ENCODE results near the gene DYDC2.

DYDC2 gene

GRCh38 chr10:80405035-80405434 lies 48.5 kb downstream of the DYDC2 start:
- no peak for TF ChIP-seq CTCF (IDR thresholded peaks at IDR 0.05)
- no peaks in the 10 kb centered on the region for H3K36me3 ChIP-seq
- H3K27ac ChIP-seq: no peak overlapping the region
- H3K4me3 ChIP-seq (ENCODE audit: low read depth in 1 of 2, low read length in 1 of 2): no peak overlapping the region
- peaks cover 13 to 14% of the 10 kb centered on the region in 2 experiments for H3K4me1 ChIP-seq (ENCODE audit: control insufficient read depth in 1 of 2, insufficient read depth in 1 of 2, low read depth in 1 of 2, low read length in 1 of 2)
- peaks cover 53% of the 10 kb centered on the region for H3K27me3 ChIP-seq
- no peaks in the 10 kb centered on the region for H3K9me3 ChIP-seq

GRCh38 chr10:80405626-80406025 lies 49.0 kb downstream of the DYDC2 start:
- H3K4me1 ChIP-seq (ENCODE audit: control insufficient read depth in 1 of 2, insufficient read depth in 1 of 2, low read depth in 1 of 2, low read length in 1 of 2): peaks cover 13 to 14% of the 10 kb centered on the region in 2 experiments
- H3K36me3 ChIP-seq: no peaks in the 10 kb centered on the region
- no peak overlapping the region for H3K27ac ChIP-seq
- no peaks in the 10 kb centered on the region for H3K9me3 ChIP-seq
- no peak overlapping the region for H3K4me3 ChIP-seq (ENCODE audit: low read depth in 1 of 2, low read length in 1 of 2)
- TF ChIP-seq CTCF (IDR thresholded peaks at IDR 0.05): no peak
- H3K27me3 ChIP-seq: peaks cover 58% of the 10 kb centered on the region

- Histone ChIP-seq H3K4me1 (ENCODE audit: control insufficient read depth in 1 of 2, insufficient read depth in 1 of 2, low read depth in 1 of 2, low read length in 1 of 2) (peaks cover 13 to 14% of the 10 kb centered on the region in 2 experiments), H3K9me3 (no peaks in the 10 kb centered on the region), H3K27ac (no peak overlapping the region), H3K36me3 (no peaks in the 10 kb centered on the region), H3K27me3 (peaks cover 62% of the 10 kb centered on the region), H3K4me3 (ENCODE audit: low read depth in 1 of 2, low read length in 1 of 2) (no peak overlapping the region)
- no peak for TF ChIP-seq CTCF (IDR thresholded peaks at IDR 0.05)
These were observed 49.6 kb downstream of the DYDC2 start for GRCh38 chr10:80406204-80406603.

GRCh38 chr10:80407812-80408241 lies 51.2 kb downstream of the DYDC2 start:
- H3K4me3 ChIP-seq (ENCODE audit: low read depth in 1 of 2, low read length in 1 of 2): peak overlapping the region; percentile 61 to 68
- H3K4me1 ChIP-seq (ENCODE audit: control insufficient read depth in 1 of 2, insufficient read depth in 1 of 2, low read depth in 1 of 2, low read length in 1 of 2): peaks cover 13 to 14% of the 10 kb centered on the region in 2 experiments
- no peak overlapping the region for H3K27ac ChIP-seq
- no peaks in the 10 kb centered on the region for H3K36me3 ChIP-seq
- H3K27me3 ChIP-seq: peaks cover 62% of the 10 kb centered on the region
- no peaks in the 10 kb centered on the region for H3K9me3 ChIP-seq
- no peak for TF ChIP-seq CTCF (IDR thresholded peaks at IDR 0.05)

GRCh38 chr10:80408242-80409101 lies 51.9 kb downstream of the DYDC2 start, which contains the start of gene PRXL2A:
Gene PRXL2A (plus strand): TSS chr10:80408551. CDS start chr10:80420468, 11,917 bp downstream.
- H3K4me3 ChIP-seq (ENCODE audit: low read depth in 1 of 2, low read length in 1 of 2): peak within 1 kb of the TSS; percentile 61 to 68
- H3K27me3 ChIP-seq: peaks cover 62% of the 10 kb centered on the region
- no peaks in the 10 kb centered on the region for H3K9me3 ChIP-seq
- H3K36me3 ChIP-seq: no peaks in the 10 kb centered on the region
- no peak for TF ChIP-seq CTCF (IDR thresholded peaks at IDR 0.05)
- H3K4me1 ChIP-seq (ENCODE audit: control insufficient read depth in 1 of 2, insufficient read depth in 1 of 2, low read depth in 1 of 2, low read length in 1 of 2): peaks cover 13 to 14% of the 10 kb centered on the region in 2 experiments
- H3K27ac ChIP-seq: no peak within 1 kb of the TSS
